KG1 (cell line): Measurements from ENCODE around the gene PYY.
"Not testable (repeated sequence)": the region's sequence is repeated elsewhere in the genome, so short reads cannot be mapped to it uniquely, and the experiment has no call there.

Experiments used
- DNase-seq: peaks from one replicate; lab custom pipeline; 2025; lab: John Stamatoyannopoulos, UW

PYY gene

DNA sequence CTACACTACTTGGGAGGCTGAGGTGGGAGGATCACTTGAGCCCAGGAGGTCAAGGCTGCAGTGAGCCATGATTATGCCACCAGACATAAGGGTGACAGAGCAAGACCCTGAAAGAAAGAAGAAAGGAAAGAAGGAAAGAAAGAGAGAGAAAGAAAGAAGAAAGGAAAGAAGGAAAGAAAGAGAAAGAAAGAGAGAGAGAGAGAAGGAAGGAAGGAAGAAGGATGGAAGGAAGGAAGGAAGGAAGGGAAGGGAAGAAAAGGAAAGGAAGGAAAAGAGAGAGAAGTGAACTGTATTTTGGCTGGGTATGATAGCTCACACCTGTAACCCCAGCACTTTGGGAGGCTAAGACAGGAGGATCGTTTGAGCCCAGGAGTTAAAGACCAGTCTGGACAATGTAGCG is 24.3 kb upstream of the PYY start:
- DNase-seq: no peak

DNA sequence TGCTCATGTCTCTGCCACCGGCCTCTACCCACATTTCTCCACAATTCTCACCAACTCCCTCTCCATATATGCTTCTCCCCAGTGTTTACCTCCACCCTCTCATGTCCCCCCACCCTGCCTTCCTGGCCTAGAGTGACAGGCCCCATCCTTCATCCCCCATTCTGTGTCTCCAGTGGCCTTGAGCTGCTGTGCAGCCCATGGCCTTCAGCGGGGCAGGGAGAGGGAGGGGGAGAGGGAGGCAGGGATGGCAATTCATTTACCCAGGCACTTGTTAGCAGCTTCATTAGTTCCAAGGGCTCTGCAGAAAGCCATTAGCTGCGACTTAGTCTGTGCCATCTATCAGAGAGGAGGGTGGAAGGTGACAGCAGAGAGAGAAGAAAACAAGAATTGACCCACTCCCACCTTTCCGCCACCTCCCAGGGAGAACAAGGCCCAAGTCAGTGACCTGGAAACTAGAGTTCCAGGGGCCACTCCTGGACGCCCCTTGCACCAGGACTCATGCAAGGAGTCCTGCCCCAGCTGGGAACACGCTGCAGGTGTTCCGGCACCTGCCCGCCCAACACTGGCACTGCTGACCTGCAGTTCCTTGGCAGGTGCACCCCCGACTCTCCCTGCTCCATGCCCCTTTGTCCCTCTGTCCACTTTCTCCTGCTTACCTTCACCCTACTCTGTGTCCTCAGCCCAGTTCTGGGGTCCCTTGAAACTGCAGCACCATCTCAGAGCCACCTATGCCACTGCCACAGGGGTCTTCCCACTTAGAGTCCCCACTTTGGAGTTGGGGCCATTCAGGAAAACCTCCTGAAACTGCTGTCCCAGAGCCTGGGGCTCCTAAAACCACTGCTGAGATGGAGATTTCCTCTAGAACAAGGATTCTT is 23.5 kb upstream of the PYY start:
- no peak for DNase-seq

DNA sequence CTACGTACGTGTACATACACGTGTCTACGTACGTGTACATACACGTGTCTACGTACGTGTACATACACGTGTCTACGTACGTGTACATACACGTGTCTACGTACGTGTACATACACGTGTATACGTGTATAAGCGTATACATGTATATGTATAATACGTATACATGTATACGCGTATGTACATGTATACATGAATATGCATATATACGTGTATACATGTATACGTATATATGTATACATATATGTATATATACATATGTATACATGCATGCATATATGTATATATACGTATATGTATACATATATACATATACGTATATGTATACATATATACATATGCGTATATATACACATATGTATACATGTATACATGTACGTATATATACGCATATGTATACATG is 22.2 kb upstream of the PYY start:
- no peak for DNase-seq

DNA sequence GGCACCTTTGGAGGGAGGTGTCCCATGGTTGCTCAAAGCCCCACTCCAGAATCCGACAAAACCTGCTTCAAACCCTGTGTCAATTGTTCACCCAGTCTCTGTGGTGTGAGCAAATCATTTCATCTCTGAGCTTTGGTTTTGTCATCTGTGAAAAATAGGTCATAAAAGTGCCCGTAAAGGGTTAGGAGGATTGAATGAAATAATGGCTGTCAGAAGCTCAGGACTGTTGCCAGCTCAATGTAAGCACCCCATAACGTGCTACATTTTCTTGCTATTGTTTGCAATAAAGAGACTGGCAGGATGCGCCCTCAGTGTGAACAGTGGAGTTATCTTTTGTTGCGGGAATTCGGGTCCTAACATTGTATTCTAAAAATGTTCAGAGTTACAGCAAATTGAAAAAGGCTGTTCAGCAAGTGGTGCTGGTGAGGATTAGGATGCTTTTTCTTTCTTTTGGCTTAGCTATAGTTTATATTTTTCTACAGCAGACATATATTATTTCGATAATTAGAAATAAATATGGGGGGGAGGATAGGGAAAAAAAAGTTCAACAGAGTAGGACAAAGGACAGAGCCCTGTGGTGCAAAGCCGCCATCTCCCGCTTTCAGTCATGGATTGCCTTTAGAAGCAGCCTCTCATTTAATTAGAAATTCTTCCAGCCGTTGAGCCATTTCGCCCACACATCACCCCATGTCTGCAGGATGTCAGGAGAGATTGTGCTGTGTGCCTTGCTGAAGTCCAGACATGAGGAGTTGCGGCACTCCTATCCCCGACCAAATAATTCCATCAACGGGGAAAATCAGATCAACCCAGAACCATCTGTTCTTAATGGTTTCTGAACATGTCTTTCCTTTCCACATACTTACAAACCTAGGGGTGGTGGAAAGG is 20.9 kb upstream of the PYY start:
- DNase-seq: no peak

DNA sequence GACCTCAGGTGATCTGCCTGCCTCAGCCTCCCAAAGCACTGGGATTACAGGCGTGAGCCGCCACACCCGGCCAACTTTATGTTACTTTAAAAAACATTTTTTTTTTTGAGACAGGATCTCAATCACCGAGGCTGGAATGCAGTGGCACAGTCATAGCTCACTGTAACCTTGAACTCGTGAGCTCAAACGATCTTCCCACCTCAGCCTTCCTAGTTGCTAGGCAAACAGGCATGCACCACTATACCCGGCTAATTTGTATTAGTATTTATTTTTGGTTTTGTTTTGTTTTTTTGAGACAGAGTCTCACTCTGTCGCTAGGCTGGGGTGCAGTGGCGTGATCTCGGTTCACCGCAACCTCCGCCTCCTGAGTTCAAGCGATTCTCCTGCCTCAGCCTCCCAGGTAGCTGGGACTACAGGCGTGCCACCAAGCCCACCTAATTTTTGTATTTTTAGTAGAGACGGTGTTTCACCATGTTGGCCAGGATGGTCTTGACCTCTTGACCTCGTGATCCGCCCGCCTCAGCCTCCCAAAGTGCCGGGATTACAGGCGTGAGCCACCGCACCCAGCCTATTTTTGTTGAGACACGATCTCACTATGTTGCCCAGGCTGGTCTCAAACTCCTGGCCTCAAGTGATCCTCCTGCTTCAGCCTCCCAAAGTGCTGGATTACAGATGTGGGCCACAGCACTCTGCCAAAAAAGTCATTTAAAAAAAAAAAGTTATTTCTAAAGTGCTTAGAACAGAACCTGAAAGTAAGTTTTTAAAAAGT is 18.9 kb upstream of the PYY start:
- DNase-seq: not testable (repeated sequence)

DNA sequence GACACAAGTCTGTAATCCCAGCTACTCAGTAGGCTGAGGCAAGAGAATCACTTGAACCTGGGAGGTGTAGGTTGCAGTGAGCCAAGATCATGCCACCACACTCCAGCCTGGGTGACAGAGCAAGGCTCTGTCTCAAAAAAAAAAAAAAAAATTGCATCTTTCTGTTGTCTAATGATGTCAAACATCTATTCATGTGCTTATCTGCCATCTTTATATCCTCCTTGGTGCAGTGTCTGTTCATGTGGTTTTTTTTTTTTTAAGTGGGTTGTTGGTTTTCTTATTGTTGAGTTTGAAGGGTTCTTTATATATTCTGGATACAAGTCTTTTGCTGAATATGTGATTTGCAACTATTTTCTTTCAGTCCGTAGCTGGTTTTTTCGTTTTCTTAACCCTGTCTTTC is 17.7 kb upstream of the PYY start:
- not testable (repeated sequence) for DNase-seq

DNA sequence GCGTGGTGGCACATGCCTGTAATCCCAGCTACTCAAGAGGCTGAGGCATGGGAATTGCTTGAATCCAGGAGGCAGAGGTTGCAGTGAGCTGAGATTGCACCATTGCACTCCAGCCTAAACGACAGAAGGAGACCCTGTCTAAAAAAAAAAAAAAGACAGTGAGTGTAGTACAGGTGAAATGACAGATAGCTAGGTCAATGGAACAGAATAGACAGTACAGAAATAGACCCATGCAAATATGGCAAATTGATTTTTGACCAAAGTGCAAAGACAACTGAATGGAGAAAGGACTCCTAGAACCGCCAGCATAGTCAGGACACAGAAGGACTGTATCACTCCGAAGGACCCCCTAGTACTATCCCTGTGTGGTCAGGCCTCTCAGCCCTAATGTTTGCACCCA is 16.6 kb upstream of the PYY start:
- DNase-seq: no peak

DNA sequence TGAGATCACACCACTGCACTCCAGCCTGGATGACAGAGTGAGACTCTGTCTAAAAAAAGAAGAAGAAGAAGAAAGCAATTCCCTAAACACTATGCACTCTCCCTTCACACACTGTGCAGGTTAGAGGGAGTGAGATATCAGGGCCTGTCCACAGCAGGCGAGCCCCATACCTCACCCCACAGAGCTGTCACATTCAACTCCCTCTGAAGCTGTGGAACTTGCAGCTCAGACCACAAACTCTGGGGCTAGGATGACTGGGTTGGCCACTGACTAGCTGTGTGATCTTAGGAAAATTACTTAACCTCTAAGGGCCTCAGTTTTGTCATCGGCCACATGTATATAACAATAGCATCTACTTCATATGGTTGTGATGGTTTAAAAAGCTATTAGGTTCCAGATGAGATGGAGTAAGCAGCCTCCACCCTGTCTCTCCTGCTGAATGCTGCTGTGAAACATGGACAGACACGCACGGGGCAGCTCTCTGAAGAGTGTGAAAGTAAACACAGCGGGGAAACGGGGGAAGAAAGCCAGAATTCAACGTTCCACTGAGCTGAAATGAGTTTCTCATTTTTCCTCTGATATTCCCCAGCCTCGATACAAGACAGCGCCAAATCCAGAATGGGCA is 13.6 kb upstream of the PYY start:
- no peak for DNase-seq

DNA sequence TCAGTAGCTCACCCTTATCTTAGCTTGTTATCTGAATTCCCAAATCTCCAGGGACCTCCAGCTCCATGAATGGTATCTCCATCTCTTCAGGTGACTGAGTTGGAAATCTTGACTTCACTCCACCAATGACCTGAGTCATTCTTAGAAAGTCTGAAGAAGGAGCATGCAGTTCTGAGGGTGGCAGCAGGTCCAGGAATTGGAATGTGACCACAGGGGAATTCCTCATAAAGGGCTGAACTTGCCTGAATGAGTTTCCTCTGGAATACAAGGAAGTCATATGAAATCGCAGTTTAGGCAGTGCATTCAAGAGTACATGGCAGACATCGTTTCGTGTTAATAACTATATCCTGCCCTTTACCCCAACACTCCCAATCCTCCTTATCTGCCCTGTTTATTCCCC is 12.5 kb upstream of the PYY start:
- DNase-seq: no peak

DNA sequence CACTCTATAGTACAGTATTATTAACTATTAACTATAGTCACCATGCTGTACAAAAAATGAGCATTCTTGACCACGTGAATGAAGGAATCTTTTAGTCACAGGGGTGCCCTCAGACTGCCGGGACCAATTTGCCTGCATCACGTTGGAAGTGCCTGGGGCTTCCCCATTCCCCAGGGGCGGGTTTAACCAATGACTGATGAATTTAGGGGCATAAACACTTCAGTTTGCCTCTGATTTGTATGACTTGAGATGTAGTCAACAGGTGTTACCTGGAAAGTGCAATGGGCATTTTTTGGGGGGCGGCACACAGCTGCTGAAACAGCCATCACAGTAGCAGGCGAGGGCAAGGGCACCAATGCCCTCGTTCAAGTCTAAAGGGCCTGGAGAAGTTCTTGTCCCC is 8.7 kb upstream of the PYY start:
- DNase-seq: no peak

DNA sequence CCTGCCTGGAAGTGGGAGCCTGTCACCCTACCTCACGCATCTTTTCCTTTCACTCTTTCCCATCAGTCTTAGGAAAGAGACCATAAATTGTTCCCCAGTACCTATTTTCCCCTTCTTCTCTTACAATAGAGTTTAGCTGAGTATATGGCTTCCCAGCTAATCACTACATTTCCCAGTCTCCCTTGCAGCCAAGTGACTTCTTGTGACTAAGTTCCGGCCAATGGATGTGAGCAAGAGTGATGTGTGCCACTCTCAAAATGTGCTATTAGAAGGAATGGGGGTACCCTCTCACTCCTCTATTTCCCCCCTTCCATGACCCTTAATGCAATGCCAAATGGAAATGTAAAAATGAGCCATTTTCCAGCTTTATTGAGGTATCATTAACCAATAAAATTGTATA is 8.2 kb upstream of the PYY start:
- no peak for DNase-seq

DNA sequence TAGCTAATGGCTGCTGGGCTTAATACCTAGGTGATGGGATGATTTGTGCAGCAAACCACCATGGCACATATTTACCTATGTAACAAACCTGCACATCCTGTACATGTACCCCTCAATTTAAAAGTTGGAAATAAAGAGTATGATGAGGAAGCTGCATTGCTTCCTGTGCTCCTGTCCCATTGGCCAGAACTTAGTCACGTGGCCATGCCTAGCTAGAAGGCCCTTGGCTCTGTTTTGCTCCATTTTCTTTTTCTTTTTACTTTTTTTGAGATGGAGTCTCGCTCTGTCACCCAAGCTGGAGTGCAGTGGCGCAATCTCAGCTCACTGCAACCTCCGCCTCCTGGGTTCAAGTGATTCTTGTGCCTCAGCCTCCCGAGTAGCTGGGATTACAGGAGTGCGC is 7.6 kb upstream of the PYY start:
- not testable (repeated sequence) for DNase-seq

DNA sequence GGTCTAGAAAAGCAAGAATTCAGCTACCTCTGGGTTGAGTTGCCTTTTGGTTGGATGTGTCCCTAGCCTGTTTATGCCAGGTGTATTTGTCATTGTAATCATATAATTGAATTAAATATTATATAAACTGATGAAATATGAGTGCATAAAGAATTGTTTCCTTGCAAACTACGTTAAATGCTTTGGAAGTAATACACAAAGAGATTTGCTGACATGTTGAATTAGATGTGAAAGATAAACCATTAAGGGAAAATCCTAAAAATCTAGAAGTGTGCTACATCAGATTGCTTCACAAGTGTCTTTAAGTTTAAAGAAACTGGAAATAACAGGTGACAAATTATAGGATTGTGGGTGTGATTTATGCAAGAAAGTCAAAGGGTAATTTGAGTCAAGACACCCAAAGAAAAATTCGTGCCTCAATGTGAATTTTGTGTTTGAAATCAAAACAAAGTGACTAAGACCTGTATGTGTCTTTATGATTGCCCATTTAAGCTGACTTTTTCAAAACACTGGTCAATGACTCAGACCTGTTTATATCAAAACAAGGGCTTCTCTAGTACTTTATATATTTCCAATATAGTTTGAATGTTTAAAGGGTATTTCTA is 5.1 kb upstream of the PYY start:
- DNase-seq: no peak

DNA sequence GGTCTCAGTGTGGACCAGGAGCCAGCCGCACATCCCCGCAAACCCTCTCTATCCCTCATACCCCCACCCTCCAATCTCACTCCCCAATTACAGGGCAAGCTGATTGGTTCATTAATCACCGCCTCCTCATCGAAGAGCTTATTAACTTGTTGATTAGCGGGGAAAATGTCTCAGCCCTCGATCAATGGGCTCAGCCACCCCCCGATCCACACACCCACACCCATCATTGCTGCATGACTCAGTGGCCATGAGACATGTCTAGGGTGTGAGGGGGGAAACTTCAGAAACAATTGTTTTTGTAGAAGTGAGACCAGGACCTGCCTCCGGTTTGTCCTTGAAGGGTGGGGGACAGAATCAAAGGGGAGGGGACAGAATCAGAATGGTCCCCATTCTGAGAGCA is 2.5 kb upstream of the PYY start:
- no peak for DNase-seq

DNA sequence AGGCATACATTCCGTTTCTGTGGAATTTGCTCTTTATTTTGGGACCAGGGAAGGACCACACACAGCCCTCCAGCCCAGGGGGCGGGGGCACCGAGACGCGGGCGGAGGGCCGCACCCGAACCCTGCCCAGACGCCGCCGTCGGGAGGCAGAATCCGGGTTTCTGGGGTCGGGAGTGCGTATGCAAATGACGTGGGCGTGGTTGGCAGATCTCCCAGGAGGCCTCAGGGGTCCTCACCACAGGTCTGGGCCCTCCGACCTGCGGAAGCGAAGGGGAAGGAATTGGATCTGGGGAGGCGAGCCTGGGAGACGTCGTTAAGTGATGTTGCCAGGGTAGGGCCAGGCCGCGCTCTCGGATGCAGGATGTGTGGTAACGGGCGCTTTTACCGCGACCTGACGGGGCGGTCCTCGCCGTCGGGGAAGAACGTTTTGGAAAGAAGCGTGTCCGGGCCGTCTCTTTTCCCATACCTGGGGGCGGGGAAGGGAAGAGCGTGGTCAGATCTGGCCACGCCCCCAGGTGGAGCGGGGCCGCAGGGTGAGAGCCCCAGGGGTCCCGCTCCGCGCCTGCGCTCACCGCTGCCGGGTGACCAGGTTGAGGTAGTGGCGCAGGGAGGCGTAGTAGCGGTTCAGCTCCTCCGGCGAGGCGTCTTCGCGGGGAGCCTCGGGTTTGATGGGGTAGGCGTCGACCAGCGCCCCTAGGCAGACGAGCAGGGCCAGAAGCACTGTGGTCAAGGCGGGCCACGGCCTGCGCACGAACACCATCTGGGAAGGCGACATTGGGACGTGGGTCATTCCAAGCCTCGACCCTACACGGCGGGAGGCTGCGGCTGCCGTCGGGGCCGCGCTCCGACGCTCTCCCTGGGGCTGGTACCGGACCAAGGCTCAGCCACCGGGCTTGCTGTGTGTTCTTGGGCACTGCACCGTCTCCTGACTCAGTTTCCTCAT is 745 bp downstream of the PYY start:
- DNase-seq: no peak

DNA sequence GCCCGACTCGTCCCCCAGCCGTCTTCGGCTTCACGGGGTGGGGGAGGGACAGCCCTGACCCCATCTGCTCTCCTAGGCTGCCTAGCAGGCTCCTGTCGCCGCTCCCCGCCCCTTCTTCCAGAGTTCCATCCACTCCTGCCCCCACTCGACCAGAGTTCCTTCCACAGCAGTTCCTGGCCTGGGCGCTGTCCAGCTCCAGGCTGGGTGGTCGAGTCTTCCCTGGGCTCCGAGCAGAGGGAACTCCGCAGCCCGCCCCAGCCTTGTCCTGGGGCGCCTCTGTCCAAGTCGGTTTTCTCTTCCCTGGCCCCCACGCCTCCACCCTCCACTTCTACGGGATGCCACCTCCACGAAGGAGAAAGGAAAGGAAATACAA is 1.4 kb downstream of the PYY start:
- DNase-seq: no peak

DNA sequence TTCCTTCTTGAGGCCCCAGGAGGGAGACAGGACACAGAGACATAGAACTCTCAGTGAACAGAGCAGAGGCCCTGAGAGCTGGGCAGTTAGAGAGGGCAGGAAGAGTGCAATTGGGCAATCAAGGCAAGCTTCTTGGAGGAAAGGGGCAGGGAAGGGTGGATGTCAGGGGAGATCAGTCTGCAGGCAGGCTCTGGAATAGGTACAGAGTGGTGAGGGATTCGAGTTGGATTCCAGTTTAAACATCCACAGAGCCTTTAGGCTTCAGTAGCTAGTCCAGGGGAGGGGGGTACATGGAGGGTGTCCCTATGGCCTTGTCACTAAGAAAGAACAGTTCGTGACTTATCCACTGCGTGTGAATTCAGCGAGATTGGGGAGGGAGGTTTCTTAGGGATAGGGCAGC is 2.0 kb downstream of the PYY start:
- no peak for DNase-seq

DNA sequence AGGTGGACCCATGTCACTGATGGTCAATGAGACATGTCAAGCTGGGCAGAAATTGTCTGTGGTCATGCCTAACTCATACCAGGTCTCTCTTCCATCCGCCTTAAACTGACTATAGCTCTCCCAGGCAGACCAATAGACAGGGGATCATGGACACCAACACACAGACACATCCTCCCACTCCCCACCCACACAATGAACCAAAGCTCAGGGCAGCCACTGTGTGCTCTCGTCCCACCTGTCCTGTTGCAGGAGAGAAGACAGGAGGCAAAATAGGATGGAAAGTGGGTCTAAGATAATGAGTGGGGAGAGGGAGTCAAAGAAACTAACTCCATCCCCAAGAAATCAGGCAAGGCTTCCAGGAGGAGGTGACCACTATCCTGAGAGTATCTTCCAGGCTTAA is 3.2 kb downstream of the PYY start:
- DNase-seq: no peak

DNA sequence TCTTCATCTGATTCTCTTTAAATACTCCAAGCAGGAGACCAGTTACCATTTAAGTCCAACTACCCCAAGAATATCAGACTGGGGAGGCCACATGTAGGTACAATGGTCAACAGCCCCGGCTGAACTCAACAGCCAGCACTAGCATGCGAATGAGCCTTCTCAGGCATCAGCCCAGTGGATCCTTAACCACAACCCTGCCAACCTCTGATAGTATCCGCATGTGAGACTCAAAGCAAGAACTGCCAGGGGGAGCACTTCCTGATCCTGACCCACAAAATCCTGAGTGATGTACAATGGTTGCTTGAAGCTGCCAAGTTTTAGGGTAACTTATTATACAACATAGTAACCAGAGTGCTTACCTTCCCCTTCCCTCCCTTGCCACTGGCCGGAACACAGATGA is 4.0 kb downstream of the PYY start:
- no peak for DNase-seq

DNA sequence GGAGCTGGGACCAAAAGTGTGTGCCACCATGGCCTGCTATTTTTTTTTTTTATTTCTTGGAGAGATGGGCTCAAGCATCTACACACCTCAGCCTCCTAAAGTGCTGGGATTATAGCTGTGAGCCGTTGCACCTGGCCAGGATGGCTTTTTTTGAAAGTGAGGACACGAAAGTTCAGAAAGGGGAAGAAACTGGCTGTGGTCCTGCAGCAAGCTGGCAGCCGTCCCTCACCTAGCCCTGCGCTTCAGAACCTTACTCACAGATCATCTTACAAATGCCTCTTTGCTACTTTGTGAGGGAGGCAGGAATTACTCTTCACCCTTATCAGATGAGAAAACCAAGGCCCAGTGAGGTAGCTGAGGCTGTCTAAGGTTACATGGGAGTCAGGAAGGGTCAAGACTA is 7.0 kb downstream of the PYY start:
- no peak for DNase-seq
